ENCODE data around the gene CBARP. TPM values are rescaled to one million over a fixed set of nuclear protein-coding genes. Genes with fewer than 3 reads are reported as not detected.

Gene CBARP
- total and polyA plus RNA-seq, 2 of the 13 experiments (the other 11 are each of a cell fraction or from before 2014, with no cell fraction given): 1.2 to 1.4 TPM

- Histone ChIP-seq H3K27me3 (ENCODE audit: control insufficient read depth in 1 of 2, insufficient read depth in 2 of 2, low read length in 2 of 2) (no peaks in the 10 kb centered on the region), H3K36me3 (replicated peaks in 1 of 2; ENCODE audit: control insufficient read depth in 1 of 2, insufficient read depth in 2 of 2, low read length in 2 of 2) (peaks cover 19 to 46% of the 10 kb centered on the region in 2 experiments), H3K9ac (ENCODE audit: insufficient read depth, low read depth, low read length) (no peak overlapping the region), H4K20me1 (ENCODE audit: insufficient read depth, low read length) (peaks cover 36% of the 10 kb centered on the region), H3K27ac (ENCODE audit: extremely low read length, insufficient read depth, low read length) (no peak overlapping the region), H3K79me2 (ENCODE audit: insufficient read depth, low read length) (peaks cover 35% of the 10 kb centered on the region), H3K4me2 (ENCODE audit: low read depth, low read length) (peak overlapping the region; percentile 100; the same call in 1 of the 2 replicates), H3K4me3 (replicated peaks in 1 of 3; ENCODE audit: insufficient read depth in 1 of 3, low read depth in 2 of 3, low read length in 3 of 3) (peak overlapping the region in 1 of 3 experiments; percentile 83; a peak in 1 of 6 replicates), H2AFZ (ENCODE audit: low read length) (no peak overlapping the region), H3K4me1 (ENCODE audit: insufficient read depth, low read length) (peaks cover 84% of the 10 kb centered on the region), H3K9me3 (ENCODE audit: low read length) (no peaks in the 10 kb centered on the region)
- intact Hi-C loops (cut with micrococcal nuclease; ENCODE audit: unreplicated experiment): no loop called here
- FAIRE-seq: no peak
- ATAC-seq: no peak
- in situ Hi-C loops (cut with HindIII; ENCODE audit: extremely low pct_ligation_motif_present, low pct_unique_long_range_greater_than_20kb): no loop called here
- no peak for DNase-seq (ENCODE audit: low spot score)
- POLR2A ChIA-PET: interaction anchor here (1.3 to 4.2 kb wide), 4 partner anchors 12 to 102 kb away, joined by 4 to 41 read pairs (median 12); no protein-coding TSS in a partner anchor
- no TSS peak for BruUV-seq (replicated peaks)
- WGBS (ENCODE audit: low lambda C conversion rate): 93% methylated on average over 31 of the region's 37 CpGs
- CTCF ChIA-PET (ENCODE audit: low intra/inter-chr PET ratio, low total read pairs): no interaction called here
- TF ChIP-seq ZNF207 (IDR thresholded peaks at IDR 0.05; ENCODE audit: borderline replicate concordance) (no peak), RBFOX2 (IDR thresholded peaks at IDR 0.05; ENCODE audit: low read depth, low read length) (peak; percentile 77), HNF4A (CRISPR knock-in tag; IDR thresholded peaks at IDR 0.05) (no peak), SNRNP70 (IDR thresholded peaks at IDR 0.05; ENCODE audit: low read depth, low read length) (no peak), ZSCAN9 (CRISPR knock-in tag; IDR thresholded peaks at IDR 0.05; ENCODE audit: borderline replicate concordance) (no peak), LRRFIP1 (CRISPR knock-in tag; conservative IDR thresholded peaks at IDR 0.05) (no peak), HIC2 (CRISPR knock-in tag; IDR thresholded peaks at IDR 0.05; ENCODE audit: low read depth) (no peak), MTA1 (CRISPR knock-in tag; IDR thresholded peaks at IDR 0.05; ENCODE audit: borderline replicate concordance) (no peak), FLYWCH1 (CRISPR knock-in tag; IDR thresholded peaks at IDR 0.05) (no peak), MAX (IDR thresholded peaks at IDR 0.05) (no peak), CENPBD1 (CRISPR knock-in tag; IDR thresholded peaks at IDR 0.05; ENCODE audit: borderline replicate concordance, low read depth) (no peak), KMT2A (CRISPR knock-in tag; IDR thresholded peaks at IDR 0.05) (no peak), FOXK2 (IDR thresholded peaks at IDR 0.05) (no peak), BRF2 (CRISPR knock-in tag; IDR thresholded peaks at IDR 0.05) (no peak), ZFP37 (CRISPR knock-in tag; IDR thresholded peaks at IDR 0.05; ENCODE audit: borderline replicate concordance) (no peak), RXRA (CRISPR knock-in tag; IDR thresholded peaks at IDR 0.05) (no peak), ZNF713 (CRISPR knock-in tag; IDR thresholded peaks at IDR 0.05) (no peak)
Measured at GRCh38 chr19:1271528-1272422, 34.0 kb upstream of the CBARP start.
